Sciatic nerve (tissue), 2 donors: ENCODE results near the gene TACC3. TPM values are rescaled to one million over a fixed set of nuclear protein-coding genes. Genes with fewer than 3 reads are reported as not detected.

Experiments
- ATAC-seq: fragments of 200-7000 bp; cut with Tn5 transposase; one replicate; pipeline ENCODE4 v1.9.1; 2020; ENCODE audit warnings: mild to moderate bottlenecking, moderate library complexity
- DNase-seq: peaks from one replicate; pipeline ENCODE4 v3.0.0-alpha.2; 2020; ENCODE audit warnings: low spot score
- intact Hi-C: fragments of 100-400 bp; cut with DNase I; formaldehyde crosslinking; loops from one replicate; pipeline ENCODE4 v1.14.2; 2022
- total RNA-seq: library from RNA; stranded (reverse); fragmentation: NEBNext Ultra II Directional; extraction: Animal tissue kit (Norgen Biotek cat#: 25700); gene quantifications from one replicate; pipeline ENCODE4 v1.2.1, GENCODE V29; 2021
- donor health status: DM: no; HTN: no; CAD: no.
- donor health status: DM: no; HTN: no; CAD: no.

Gene TACC3
- total RNA-seq, 1 donor from 2014 or later, result 9.9 TPM

DNA sequence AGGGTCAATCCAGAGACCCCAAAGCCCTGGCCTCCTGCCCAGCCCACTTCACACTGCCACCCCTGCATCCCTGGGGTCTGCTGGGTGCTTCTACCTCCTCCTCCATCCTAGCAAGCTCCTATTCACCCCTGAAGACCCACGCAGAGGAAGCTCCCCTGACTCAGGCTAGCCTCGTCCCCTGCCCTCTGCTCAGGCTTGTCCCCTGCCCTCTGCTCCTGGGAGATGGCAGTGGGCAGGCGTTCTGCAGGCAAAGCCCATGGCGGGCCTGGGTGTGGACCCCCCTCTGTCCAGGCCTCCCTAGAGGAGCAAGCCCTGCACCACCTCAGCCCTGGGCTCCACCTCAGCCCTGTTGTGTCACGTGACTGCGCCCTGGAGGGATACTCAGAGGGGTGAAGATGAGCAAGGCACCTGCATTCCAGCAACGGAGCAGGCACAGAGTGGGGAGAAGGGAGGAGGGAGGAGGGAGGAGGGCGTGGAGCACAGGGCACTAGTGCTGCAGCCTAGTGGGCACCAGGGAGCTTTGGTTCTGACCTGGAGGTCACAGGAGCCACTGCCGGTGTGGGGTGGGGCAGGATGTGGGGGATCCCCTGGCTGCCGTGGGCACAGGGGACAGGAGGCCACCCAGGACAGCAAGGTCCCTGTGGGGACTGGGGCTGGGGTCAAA is 44.2 kb downstream of the TACC3 start:
- intact Hi-C loops, result no loop called here
- DNase-seq, result no peak
- ATAC-seq, result no peak

DNA sequence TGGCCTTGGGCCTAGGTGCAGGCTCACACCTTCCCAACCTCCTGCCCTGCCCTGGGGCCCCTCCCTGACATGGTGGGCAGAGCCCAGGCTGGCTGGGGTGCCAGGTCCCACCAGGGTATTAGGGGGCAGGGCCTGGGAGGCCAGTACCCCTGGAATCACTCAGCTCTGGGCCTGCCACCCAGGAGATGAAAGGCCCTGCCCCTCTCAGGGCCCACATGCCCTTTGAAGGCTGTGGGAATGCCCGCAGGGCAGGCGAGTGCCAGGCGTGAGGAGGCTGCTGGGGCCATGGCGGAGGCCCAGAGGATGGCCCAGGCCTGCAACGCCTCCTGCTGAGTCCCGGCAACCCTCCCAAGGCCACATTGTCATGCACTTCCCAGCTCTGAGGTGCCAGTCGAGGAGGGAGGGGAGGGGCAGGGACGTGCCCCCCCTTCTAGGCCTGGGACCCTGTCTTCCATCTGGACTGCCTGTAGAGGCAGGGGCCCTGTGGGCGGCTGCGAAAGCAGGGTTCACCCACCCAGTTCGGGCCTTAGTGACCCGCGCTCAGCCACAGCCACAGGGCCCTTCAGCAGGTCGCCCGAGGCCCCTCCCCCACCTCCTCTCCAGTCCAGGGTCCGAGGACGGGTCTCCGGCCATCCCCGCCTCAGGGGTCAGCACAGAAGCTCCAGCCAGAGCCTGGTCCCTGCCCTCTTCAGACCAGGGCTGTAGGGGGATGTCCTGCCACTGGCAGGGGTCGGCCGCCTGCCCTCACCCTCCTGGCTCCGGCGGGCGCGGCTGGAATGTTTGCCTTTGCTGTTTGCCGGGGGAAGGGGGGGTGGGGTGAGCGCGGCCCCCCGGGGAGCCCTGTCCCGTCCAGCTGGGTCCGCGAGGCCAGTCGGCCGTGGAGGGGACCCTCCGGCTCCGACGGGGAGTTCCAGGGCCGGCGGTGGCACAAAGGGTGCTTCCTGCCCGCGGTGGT is 45.1 kb downstream of the TACC3 start:
- intact Hi-C loops, result no loop called here
- DNase-seq (no peak), ATAC-seq (peak; percentile 7)

DNA sequence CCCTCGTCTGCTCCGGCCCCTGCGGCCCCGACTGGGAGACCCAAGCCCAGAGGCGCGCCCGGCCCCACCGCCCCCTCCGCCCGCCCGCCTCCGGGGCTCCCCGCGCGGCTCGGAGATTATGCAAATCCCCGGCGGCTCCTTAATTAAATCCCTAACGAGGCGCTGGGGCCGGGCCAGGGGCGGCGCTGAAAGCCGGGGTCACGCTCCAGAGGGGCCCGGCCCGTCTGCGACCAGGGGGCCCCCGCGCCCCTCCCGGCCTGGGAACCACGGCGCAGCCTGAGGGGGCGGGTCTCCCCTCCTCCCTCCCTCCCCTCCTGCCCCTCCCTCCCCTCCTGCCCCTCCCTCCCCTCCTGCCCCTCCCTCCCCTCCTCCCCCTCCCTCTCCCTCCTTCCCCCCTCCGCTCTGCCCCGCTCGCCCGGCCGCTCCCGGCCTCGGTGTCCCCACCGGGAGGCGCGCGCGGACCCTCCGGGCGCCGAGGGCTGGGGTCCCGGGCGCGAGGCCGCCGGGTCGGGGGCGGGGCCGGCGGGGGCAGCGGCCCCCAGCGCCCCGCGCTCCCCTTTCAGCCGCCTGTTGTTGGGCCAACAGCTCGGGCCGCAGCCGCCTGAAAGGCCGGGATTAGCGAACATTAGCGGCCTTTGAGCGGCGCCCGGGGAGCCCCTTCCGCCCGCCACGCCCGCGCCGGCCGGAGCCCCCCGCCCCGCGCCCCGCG is 45.9 kb downstream of the TACC3 start:
- DNase-seq (no peak), ATAC-seq (no peak)
- intact Hi-C loops, result no loop called here

DNA sequence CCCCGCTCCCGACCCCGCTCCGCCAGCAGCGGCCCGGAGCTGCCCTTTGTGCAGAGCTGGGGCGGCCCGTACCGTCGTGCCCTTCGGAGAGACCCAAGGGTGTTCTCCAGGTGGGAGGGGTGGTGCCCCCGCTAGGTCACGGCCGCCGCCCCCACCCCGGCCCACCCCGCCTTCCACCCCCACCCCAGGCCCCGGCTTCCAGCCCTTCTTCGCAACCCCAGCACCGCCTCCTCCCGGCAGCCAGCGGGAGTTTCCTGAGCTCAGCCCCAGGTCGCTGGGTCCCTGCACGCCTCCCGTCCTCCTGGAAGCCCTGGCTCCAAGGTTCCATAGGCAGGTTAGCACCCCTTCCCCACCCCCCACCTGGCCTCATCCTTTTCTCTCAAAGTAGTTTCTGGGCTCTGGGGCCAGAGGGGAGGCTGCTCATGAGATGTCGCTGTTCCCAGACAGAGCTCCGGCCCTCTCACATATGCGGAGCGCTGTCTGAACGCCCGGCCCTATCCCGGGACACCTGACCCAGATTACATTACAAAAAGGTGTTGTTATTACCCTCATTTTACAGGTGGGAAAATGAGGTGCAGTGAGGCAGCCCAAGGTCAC is 46.5 kb downstream of the TACC3 start:
- DNase-seq (no peak), ATAC-seq (no peak)
- intact Hi-C loops, result no loop called here

DNA sequence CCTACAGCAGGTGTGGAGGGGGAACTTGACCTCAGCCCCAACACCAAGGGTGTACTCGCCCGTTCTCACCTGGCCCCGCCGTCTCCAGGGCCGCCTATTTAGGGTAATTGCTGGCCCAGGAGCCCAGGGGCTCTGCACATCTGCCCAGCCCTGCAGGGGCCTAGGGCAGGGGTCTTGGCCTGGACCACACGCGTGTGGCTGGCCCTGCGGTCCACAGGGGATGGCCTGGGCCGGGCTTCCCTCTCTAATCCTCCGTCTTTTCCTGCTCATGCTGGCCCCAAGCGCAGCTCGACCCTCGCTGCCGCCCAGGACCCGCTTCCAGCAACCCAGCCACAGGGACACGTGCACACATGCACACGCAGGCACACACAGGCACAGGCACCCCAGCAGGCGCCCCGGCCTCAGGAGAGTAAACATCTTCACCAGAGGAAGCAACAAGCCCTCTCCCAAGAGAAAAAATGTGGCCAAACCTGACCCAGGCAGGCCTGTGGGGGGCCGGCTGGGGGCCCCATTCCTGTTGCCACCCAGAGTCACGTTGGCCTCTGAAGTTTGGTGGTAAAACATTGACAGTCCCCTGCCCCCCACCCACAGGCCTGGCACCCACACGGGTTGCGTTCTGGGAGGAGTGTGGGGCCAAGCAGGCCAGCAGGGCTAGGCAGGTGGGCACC is 47.2 kb downstream of the TACC3 start:
- no peak for DNase-seq
- intact Hi-C loops, result no loop called here
- ATAC-seq, result no peak

DNA sequence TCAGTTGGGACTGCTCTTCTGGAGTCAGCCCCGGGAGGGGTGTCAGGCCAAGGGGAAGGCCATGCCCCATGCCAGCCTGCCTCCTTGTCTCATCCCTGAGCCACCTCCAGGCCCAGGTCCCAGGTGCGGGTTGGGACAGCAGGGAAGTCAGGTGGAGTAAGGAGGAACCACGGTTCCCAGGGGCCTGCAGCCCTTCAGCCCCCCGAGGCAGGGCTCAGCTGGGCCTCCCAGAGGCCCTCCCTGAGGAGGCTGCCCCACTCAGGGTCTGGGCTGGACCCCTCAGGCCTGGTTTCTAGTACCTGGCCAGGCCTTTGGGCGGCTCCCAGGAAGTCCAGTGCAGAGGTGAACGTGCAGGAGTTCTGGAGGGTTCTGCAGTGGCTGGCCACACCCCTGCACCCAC is 48.4 kb downstream of the TACC3 start:
- intact Hi-C loops, result no loop called here
- ATAC-seq (no peak), DNase-seq (no peak)

DNA sequence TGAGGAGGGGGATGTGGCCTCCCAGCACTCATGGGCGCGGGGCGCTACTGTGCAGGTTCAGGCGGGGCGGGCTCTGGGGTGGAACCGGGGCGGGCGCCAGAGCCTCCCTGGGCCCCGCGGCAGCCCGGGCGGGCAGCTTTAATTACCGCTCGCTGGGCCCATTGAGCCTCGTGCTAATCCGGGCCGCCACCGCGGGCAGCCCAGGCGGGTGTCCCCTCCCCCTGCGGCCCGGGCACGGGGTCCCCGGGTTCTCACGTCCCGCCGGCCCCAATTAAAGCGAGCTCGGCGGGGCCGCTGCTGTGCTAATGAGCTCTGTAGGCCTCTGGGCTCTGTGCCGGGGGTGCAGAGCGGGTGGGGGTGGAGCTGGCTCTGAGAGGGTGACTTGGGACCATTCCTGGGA is 48.9 kb downstream of the TACC3 start:
- DNase-seq (no peak), ATAC-seq (no peak)
- intact Hi-C loops, result no loop called here

DNA sequence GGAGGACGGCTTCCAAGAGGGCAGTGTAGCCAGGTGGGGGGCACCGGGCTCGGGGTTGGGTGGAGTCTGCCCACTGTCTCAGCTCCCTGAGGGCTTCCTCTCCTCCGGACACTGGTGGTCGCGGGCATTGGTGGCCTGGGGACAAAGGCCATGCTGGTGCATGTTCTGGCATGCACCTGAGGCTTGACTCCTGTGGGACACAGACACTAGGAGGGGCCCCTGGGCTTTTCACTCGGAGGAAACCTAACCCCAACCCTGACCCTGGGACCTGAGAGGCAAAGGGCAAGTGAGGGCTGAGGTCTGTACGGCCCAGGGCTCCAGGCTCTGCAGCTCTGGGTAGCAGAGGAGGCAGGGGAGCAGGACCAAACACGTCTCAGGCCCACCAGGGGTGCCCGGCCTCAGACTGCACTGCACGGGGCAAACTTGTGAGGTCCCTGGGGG is 49.5 kb downstream of the TACC3 start:
- no peak for ATAC-seq
- intact Hi-C loops, result no loop called here
- no peak for DNase-seq

DNA sequence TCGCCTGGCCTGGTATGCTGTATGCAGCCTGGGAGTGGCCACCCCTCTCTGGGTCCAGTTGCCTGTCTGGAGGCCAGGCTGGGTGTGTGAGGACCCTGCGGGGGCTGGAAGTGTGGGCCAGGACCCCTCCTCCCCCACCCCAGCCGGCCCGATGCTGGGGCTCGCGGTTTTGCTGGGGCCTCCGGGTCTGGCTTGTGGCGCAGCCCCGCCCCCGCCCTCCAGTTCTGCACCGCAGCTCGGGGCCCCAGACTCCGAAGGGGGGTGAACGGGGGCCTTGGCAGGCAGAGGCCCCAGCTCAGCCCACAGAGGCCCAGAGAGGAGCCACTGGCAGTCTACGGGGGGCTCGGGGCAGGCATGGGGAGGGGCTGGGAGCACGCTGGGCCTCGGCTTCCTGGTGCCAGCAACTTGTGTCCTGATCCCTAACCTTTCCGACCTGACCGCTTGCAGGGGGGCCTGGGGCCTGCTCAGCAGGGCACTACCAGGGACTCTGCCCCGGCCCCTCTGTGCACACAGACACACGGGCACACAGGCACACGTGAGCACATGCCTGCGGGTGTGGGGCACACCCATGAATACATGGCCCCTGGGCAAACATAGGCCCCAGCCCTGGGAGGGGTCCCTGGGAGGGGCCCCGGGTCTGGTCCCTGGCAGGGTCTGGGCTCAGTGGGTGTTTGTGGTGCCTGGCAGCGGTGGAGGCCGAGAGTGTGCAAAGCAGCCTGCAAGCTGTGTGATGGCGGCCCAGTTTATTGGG is 50.4 kb downstream of the TACC3 start:
- no peak for ATAC-seq
- DNase-seq, result no peak
- intact Hi-C loops, result no loop called here

DNA sequence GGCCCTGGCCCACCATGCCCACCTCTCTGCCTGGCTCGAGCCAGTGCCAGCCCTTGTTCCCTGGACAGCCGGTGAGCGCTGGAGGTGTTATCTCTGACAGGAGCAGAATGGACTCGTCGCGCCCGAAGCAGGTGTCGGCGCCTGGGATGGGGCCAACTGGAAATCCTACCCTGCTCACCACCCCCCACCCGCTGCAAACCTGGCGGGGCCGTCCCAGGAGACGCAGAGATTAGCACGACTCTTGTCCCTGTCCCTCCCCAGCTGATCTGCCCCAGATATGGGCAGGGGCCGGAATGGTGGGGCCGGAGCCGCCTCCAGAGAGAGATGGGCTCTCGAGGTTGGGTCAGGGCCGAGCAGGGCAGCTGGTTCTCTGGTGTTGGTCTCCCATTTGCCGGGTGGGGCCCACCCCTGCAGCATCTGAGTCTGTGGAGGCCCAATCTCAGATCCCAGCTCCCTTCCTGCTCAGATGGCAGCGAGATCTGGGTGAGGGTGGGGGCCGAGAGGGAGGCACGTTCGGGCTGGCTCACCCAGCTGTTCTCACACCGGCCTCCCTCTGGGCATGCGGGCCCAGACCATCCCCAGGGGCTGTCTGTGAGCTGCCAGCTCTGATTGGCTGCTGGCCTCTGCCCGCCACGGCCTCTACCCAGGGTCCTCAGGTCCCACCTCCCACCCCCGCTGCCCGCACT is 51.7 kb downstream of the TACC3 start:
- intact Hi-C loops, result no loop called here
- no peak for DNase-seq
- no peak for ATAC-seq

DNA sequence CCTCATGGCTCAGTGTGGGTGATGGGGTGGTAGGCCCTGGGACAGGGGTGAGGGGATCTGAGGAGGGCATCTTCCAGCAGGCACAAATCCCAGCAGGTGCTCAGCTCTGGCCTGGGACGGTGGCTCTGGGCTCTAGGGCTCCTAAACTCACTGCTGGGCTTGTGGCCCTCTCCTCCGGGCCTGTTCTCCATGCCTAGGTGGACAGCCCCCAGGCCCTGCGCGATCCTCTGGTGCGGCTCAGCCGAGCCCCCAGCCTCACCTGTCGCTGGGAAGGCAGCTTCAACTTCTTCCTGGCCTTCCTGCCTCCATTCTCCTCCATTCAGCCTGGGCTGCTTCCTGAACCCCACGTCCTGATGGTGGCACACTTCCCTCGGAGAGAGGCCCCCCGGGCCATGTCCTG is 52.4 kb downstream of the TACC3 start:
- ATAC-seq (no peak), DNase-seq (no peak)
- intact Hi-C loops, result no loop called here

DNA sequence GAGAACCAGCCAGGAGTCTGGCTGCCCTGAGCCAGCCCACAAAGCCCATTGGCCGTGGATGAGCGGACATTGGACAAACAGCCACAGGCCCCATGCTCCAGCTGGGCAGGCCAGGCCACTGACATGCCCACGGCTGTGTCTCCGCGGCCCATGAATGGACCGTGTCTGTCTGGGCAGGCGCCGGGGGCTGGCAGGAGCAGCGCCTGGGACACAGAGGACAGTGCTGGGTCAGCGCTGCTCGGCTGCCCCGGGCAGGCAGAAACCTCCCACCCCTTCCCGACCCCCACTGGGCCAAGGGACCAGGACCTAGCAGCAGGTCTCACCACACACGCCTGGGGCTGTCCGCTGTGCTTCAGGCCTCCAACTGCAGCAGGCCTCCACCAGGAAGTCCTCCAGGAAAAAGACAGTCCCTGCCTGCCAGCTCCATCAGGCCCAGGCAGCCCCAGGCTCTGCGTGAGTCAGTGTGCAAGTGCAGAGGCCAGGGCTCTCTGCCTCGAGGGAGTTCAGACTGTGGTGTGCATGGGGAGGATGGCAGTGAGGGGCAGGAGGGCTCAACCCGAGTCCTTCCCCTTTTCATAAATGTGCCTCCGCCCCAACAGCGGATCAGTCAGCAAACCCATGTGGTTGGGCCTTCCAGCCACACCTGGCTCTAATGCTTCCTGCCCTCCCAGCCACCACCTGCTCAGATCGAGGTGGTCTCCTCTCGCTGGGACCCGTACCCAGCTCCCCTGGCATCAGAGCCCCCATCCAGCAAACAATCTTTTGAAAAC is 54.6 kb downstream of the TACC3 start:
- ATAC-seq (peak; percentile 28), DNase-seq (no peak)
- intact Hi-C loops, result no loop called here

DNA sequence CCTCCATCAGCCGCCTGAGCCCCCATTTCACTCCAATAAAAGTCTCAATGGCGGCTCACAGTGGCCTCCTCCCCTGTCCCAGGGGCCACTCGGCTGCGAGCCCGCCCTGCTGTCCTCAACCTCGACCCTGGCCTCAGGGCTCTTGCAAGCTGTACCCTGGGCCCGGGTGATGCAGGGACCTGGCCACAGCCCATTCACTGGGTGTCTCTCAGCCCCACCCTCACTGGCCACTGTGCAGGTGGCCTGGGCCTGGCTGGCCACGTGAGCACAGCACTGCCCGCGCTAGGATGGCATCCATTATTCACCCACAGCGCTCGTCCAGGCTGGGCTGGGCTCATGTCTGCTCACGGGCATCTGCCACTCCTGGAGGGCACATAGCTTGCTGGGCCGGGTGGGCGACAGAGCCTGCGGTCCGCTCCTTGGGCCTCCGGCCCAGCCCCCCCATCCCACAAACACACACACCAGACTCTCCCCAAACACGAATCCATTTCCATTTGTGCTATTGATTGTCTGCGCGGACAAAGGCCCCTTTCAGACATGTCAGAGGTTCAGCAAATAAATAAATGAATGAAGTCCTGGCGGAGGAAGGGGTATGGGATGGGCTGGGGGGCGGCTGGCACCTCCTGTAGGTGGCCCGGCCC is 55.3 kb downstream of the TACC3 start:
- ATAC-seq, result no peak
- DNase-seq, result no peak
- intact Hi-C loops, result no loop called here

DNA sequence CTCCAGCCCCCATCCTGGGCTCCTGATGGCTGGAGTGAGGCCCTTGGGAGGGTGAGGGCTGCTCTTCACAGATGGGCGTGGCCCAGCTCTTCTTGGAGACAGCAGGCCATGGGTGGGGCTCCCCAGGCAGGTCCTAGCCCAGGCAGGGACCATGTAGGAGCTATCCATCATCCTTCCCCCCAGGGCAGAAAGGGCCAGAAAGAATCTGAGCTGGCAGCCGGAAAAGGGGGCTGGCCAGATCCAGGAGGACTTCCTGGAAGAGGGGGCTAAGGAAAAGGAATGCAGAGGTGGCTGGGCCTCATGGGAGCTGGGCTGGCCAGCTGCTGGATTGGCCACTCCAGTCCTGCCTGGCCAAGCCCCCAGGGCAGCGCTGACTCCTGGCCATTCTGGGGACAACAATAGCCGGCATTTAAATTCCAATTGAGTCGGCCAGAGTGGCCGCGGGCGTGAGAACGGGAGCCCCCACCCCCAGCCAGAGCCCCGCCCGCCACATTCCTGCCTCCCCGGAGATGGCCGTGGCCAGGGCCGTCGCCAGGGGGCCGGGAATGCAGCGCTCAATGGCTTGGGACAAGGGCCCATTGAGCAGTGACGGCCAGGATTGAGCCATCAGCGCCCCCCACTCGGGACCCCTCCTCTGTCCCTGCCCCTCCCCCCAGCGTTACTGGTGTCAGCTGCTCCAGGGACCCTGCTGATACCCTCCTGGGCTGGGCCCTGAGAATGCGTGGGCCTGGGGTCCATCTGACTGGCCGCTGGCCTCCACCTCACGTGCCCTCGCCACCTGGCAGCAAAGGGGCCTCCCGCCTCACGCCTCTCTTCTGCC is 56.7 kb downstream of the TACC3 start:
- intact Hi-C loops, result no loop called here
- no peak for DNase-seq
- peak; percentile 4 for ATAC-seq

DNA sequence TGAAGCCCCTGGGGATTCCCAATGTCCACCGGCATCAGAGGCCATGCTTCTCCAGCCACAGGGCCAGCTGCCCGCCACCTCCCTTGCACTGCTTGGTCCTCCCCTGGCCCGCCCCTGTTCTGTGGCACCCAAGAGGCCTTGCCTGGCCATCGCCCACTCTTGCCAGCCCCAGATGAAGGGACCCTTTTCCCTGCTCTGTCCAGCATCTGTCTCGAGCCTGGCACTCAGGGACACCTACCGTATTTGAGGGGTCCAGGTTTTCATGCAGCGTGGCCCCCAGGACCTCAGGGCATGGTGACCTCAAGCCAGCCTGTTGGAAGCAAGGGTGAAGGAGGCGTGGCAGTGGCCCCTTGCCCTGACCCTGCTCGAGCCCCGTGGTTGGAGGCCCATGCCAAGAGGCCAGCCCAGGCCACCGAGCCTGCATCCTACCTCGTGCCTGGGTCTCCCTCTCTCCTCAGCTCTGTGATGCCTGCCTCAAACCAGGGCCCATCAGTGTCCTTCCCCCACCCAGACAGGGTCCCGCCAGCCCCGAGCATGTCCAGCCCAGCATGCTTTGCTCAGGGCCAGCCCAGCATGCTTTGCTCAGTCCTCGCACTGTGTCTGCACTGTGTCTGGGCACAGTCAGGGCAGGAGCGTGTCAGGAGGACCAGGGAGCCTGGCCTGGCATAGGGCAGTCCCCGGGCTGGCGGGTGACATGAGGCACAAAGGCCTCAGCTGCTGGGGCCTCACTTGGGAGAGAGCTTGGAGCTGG is 57.5 kb downstream of the TACC3 start:
- intact Hi-C loops, result no loop called here
- DNase-seq (no peak), ATAC-seq (no peak)
